SK-N-SH treated with all-trans-retinoic acid at 6 μM for 48 hours (cell line): ENCODE results near the gene DIAPH1.

Experiments
- BACH2 ChIP-seq: fragments of 250-450 bp; sonication (Bioruptor Pico); IDR thresholded peaks from 2 replicates; pipeline ENCODE4 v1.9.0; 2021; ENCODE audit warnings: mild to moderate bottlenecking, borderline replicate concordance
- ESRRG ChIP-seq: fragments of 250-450 bp; sonication (Bioruptor Pico); IDR thresholded peaks from 2 replicates; pipeline ENCODE4 v1.6.1; 2021; ENCODE audit warnings: mild to moderate bottlenecking
- GLIS3 ChIP-seq: fragments of 250-450 bp; sonication (Bioruptor Pico); IDR thresholded peaks from 2 replicates; pipeline ENCODE4 v1.5.0; 2020; ENCODE audit warnings: mild to moderate bottlenecking, moderate library complexity
- ISL1 ChIP-seq: fragments of 250-450 bp; sonication (Bioruptor Pico); IDR thresholded peaks from 2 replicates; pipeline ENCODE4 v2.1.2; 2022; ENCODE audit warnings: mild to moderate bottlenecking, moderate library complexity
- PATZ1 ChIP-seq: fragments of 250-450 bp; sonication (Bioruptor Pico); IDR thresholded peaks from 2 replicates; pipeline ENCODE4 v1.8.0; 2020; ENCODE audit warnings: mild to moderate bottlenecking, moderate library complexity, borderline replicate concordance
- ZC3H10 ChIP-seq: fragments of 250-450 bp; sonication (Bioruptor Pico); IDR thresholded peaks from 2 replicates; pipeline ENCODE4 v1.5.1; 2021; ENCODE audit warnings: mild to moderate bottlenecking, moderate library complexity
- ZFP3 ChIP-seq: fragments of 250-450 bp; sonication (Bioruptor Pico); IDR thresholded peaks from 2 replicates; pipeline ENCODE4 v1.5.0; 2020; ENCODE audit warnings: mild to moderate bottlenecking, moderate library complexity
- ZNF8 ChIP-seq: fragments of 450-650 bp; formaldehyde crosslinking; IDR thresholded peaks from 2 replicates; pipeline ENCODE4 v1.5.0; 2020; ENCODE audit warnings: mild to moderate bottlenecking, moderate library complexity
- TF ChIP-seq, protein P1 (sequence below): fragments of 250-450 bp; sonication (Bioruptor Pico); IDR thresholded peaks from 2 replicates; pipeline ENCODE4 v1.8.0; 2021; ENCODE audit warnings: low read depth, mild to moderate bottlenecking, moderate library complexity, borderline replicate concordance

DNA sequence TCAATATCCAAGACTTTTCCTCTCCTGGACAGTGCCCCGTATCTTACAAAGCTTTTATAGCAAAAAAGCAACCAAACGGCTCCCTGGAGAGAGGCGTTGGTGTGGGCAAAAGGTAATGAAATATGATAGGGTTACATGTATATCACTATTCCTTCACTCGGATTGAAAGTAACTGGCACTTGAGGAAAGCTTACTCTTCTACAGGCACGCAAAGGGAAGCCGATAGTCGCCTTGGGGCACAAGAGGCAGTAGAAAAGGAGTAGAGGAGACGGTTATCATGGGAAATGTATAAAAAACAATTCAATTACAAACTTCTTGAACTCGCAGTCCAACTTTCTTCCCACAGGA is 1.1 kb downstream of the DIAPH1 start:
- TF ChIP-seq PATZ1 (CRISPR knock-in tag), result no peak
- TF ChIP-seq GLIS3, result no peak
- no peak for TF ChIP-seq ZFP3 (CRISPR knock-in tag)
- TF ChIP-seq, protein P1, sequence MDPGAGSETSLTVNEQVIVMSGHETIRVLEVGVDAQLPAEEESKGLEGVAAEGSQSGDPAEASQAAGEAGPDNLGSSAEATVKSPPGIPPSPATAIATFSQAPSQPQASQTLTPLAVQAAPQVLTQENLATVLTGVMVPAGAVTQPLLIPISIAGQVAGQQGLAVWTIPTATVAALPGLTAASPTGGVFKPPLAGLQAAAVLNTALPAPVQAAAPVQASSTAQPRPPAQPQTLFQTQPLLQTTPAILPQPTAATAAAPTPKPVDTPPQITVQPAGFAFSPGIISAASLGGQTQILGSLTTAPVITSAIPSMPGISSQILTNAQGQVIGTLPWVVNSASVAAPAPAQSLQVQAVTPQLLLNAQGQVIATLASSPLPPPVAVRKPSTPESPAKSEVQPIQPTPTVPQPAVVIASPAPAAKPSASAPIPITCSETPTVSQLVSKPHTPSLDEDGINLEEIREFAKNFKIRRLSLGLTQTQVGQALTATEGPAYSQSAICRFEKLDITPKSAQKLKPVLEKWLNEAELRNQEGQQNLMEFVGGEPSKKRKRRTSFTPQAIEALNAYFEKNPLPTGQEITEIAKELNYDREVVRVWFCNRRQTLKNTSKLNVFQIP, result no peak
- TF ChIP-seq ESRRG (CRISPR knock-in tag), result no peak
- TF ChIP-seq BACH2, result no peak
- TF ChIP-seq ISL1 (CRISPR knock-in tag), result no peak
- no peak for TF ChIP-seq ZNF8 (CRISPR knock-in tag)
- no peak for TF ChIP-seq ZC3H10 (CRISPR knock-in tag)
